ENCODE results near the gene DDX42. TPM values are rescaled to one million over a fixed set of nuclear protein-coding genes. Genes with fewer than 3 reads are reported as not detected.

DDX42 gene
- total RNA-seq, 1 experiment from 2014 or later: 184 TPM

DNA sequence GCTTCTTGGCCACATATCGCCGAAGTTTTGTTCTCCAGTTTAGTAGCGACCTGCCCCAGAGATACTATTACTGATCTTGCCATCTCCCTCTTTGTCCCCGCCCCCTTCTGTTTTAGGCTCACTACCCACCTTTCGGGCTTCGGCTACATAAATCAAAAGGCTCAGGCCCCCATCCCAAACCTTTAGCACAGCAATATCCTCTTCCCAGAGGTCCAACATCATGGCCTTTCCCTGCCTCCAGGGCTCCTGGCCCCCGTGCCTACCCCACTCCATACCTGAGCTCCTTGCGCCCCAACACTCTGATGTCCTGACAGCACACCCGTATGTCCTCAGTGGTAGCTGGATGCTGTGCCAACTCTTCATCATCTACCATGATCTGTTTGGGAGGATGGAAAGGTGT lies 50.4 kb downstream of the DDX42 start:
- Histone ChIP-seq H3K79me2 (ENCODE audit: insufficient read depth, low read length) (peaks cover 8% of the 10 kb centered on the region; the same call in 1 of the 2 replicates), H3K14ac (ENCODE audit: insufficient read depth, low read length) (no peak overlapping the region), H2BK20ac (ENCODE audit: low read depth, low read length, poor library complexity, severe bottlenecking) (no peak overlapping the region), H3K27me3 (ENCODE audit: insufficient read depth, low read length) (no peaks in the 10 kb centered on the region), H3K9me3 (ENCODE audit: control insufficient read depth, low read depth, low read length) (no peaks in the 10 kb centered on the region), H3K56ac (ENCODE audit: insufficient read length, low read depth, low read length) (no peak overlapping the region), H3K4ac (ENCODE audit: low read depth, low read length) (no peak overlapping the region), H3K4me1 (ENCODE audit: insufficient read depth, low read length) (no peaks in the 10 kb centered on the region), H4K5ac (ENCODE audit: insufficient read length, low read depth, low read length) (no peak overlapping the region), H3K27ac (ENCODE audit: insufficient read length, low read depth, low read length) (no peak overlapping the region), H2AK5ac (ENCODE audit: insufficient read length, low read length) (no peak overlapping the region), H4K8ac (replicated peaks; ENCODE audit: insufficient read length, low read depth, low read length) (no peak overlapping the region), H3T11ph (ENCODE audit: low read length) (no peak overlapping the region), H2BK12ac (ENCODE audit: insufficient read length, low read depth, low read length) (no peak overlapping the region), H3K23ac (ENCODE audit: insufficient read length, low read depth, low read length) (no peak overlapping the region), H4K20me1 (ENCODE audit: control insufficient read depth, insufficient read depth, insufficient read length) (no peaks in the 10 kb centered on the region), H3K23me2 (ENCODE audit: insufficient read length, low read depth, low read length, poor library complexity, severe bottlenecking) (peaks cover 6% of the 10 kb centered on the region), H4K91ac (ENCODE audit: insufficient read length, low read depth, low read length) (no peak overlapping the region), H2BK15ac (ENCODE audit: low read depth, low read length) (no peak overlapping the region), H2BK120ac (ENCODE audit: low read depth, low read length, poor library complexity, severe bottlenecking) (no peak overlapping the region), H2BK5ac (ENCODE audit: insufficient read length, low read length) (no peak overlapping the region), H3K79me1 (ENCODE audit: insufficient read depth, low read depth, low read length, poor library complexity, severe bottlenecking) (peaks cover 3% of the 10 kb centered on the region), H3K4me2 (ENCODE audit: insufficient read depth, insufficient read length, low read length) (no peak overlapping the region), H3K9ac (ENCODE audit: extremely low read depth, insufficient read length, low read length) (no peak overlapping the region), H3K18ac (ENCODE audit: insufficient read length, low read depth, low read length) (no peak overlapping the region), H2AFZ (ENCODE audit: low read length) (no peak overlapping the region)
- Mint-ChIP-seq H3K9me3 (no peaks in the 10 kb centered on the region; a peak in 1 of 5 replicates), H3K27ac (peak overlapping the region in 2 of 3 experiments; percentile 41 to 90; a peak in 2 of 7 replicates), H3K27me3 (ENCODE audit: low read depth) (no peaks in the 10 kb centered on the region; the same call in 1 of the 2 replicates), H3K36me3 (ENCODE audit: insufficient read depth in 1 of 3, low read depth in 3 of 3) (peaks cover 57 to 96% (median 76%) of the 10 kb centered on the region in 3 experiments), H3K4me3 (peak overlapping the region in 1 of 2 experiments; percentile 36; a peak in 1 of 5 replicates), H3K4me1 (peaks cover 12 to 16% of the 10 kb centered on the region in 2 experiments)
- WGBS (ENCODE audit: extremely low coverage, insufficient read length, low lambda C conversion rate): no CpG with 5 or more reads among the region's 9 CpGs
- no peak for DNase-seq
- TF ChIP-seq, protein P1, sequence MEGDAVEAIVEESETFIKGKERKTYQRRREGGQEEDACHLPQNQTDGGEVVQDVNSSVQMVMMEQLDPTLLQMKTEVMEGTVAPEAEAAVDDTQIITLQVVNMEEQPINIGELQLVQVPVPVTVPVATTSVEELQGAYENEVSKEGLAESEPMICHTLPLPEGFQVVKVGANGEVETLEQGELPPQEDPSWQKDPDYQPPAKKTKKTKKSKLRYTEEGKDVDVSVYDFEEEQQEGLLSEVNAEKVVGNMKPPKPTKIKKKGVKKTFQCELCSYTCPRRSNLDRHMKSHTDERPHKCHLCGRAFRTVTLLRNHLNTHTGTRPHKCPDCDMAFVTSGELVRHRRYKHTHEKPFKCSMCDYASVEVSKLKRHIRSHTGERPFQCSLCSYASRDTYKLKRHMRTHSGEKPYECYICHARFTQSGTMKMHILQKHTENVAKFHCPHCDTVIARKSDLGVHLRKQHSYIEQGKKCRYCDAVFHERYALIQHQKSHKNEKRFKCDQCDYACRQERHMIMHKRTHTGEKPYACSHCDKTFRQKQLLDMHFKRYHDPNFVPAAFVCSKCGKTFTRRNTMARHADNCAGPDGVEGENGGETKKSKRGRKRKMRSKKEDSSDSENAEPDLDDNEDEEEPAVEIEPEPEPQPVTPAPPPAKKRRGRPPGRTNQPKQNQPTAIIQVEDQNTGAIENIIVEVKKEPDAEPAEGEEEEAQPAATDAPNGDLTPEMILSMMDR (conservative IDR thresholded peaks at IDR 0.05): no peak
